Measurements from ENCODE around the gene MGAT4A. TPM values are rescaled to one million over a fixed set of nuclear protein-coding genes. Genes with fewer than 3 reads are reported as not detected.
"Not testable (repeated sequence)": the region's sequence is repeated elsewhere in the genome, so short reads cannot be mapped to it uniquely, and the experiment has no call there.

Gene MGAT4A
- polyA plus RNA-seq, 3 donors, result 31.8 to 33.7 (median 33.0) TPM

- no peak for DNase-seq (ENCODE audit: low read depth in 3 of 3, low spot score in 2 of 3)
These were observed 258 bp downstream of the MGAT4A start for GRCh38 chr2:98730707-98731040.

- DNase-seq (ENCODE audit: low read depth in 3 of 3, low spot score in 2 of 3), result no peak
These were observed 752 bp downstream of the MGAT4A start for GRCh38 chr2:98730053-98730706.

- DNase-seq (ENCODE audit: low read depth in 3 of 3, low spot score in 2 of 3), result no peak
These were observed 1.3 kb downstream of the MGAT4A start for GRCh38 chr2:98729652-98730051.

- not testable (repeated sequence) for DNase-seq (ENCODE audit: low read depth in 3 of 3, low spot score in 2 of 3)
These were observed 2.7 kb downstream of the MGAT4A start for GRCh38 chr2:98728088-98728718.

GRCh38 chr2:98727369-98728087 lies 3.4 kb downstream of the MGAT4A start:
- DNase-seq (ENCODE audit: low read depth in 3 of 3, low spot score in 2 of 3), result no peak

GRCh38 chr2:98726735-98727368 lies 4.1 kb downstream of the MGAT4A start:
- DNase-seq (ENCODE audit: low read depth in 3 of 3, low spot score in 2 of 3), result no peak

DNA sequence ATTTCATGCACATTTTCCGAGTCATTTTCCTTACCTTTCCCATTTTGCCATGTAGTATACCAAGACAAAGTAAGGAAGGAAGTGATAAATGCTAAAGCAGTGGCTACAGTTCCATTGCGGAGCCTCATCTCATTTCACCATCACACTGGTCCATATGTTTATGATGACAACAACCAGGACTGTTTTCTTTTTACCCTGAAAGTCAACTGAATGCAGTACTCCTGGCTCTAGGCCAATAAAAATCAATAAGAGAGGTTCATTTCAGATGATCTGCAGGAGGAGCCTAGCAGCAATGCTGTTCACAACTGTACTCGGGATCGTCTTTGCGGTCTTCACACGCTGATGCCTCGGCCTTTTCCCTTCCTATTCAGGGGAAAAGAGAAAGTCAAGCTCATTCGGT lies 4.7 kb downstream of the MGAT4A start:
- DNase-seq (ENCODE audit: low read depth in 3 of 3, low spot score in 2 of 3), result no peak

DNA sequence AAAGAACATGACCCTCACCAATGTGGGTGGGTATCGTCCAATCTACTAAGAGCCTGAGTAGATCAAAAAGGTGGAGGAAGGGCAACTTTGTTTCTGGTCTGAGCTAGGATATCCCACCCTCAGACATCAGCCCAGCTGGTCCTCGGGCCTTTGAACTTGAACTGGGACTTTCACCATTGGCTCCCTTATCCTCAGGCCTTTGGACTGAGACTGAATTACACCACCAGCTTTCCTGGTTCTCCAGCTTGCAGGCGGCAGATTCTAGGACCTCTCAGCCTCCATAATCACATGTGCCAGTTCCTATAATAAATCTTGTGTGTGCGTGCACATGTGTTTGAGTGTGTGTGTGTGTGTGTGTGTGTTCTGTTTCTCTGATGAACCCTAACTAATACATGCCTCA lies 10.6 kb downstream of the MGAT4A start:
- DNase-seq (ENCODE audit: low read depth in 3 of 3, low spot score in 2 of 3), result no peak

DNA sequence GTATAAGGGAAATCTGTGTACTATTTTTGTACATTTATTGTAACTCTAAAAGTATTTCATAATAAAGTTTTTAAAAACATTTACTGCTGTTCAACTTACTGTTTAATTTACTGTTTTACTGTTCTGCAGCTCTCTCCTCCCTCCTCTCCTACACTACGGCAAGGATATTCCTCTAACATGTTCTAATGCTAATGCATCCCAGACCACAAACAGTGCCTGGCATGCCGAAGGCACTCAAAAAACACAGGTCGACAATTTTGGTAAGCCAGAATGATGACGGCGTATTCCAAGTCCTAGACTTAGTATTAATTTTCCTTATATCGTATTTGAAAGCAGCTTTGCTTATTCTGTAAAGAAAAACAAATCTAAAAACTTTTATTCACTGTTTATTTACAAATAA lies 13.3 kb downstream of the MGAT4A start:
- DNase-seq (ENCODE audit: low read depth in 3 of 3, low spot score in 2 of 3), result no peak

- DNase-seq (ENCODE audit: low read depth in 3 of 3, low spot score in 2 of 3), result no peak
These were observed 14.1 kb downstream of the MGAT4A start for GRCh38 chr2:98716786-98717185.

DNA sequence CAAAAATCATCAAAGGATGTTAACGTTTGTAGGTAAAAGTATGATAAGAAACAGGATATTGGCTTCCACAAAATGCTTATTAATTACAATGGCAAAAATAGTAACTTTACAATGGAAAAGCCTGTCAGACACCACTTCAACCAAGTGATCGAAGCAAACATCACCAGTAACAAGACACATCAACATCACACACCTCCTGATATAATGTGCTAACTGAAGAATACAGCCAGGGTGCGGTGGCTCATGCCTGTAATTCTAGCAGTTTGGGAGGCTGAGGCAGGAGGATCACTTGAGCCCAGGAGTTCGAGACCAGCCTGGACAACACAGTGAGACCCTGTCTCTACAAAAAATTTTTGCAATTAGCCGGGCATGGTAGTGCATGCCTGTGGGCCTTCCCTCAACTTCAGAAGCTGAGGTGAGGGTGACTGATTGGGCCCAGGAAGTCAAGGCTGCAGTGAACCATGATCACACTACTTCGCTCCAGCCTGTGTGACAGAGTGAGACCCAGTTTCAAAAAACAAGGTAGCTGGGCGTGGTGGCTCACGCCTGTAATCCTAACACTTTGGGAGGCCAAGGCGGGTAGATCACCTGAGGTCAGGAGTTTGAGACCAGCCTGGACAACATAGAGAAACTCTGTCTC lies 15.0 kb downstream of the MGAT4A start:
- DNase-seq (ENCODE audit: low read depth in 3 of 3, low spot score in 2 of 3), result no peak

GRCh38 chr2:98713332-98714015 lies 17.5 kb downstream of the MGAT4A start:
- DNase-seq (ENCODE audit: low read depth in 3 of 3, low spot score in 2 of 3), result no peak

- no peak for DNase-seq (ENCODE audit: low read depth in 3 of 3, low spot score in 2 of 3)
These were observed 18.8 kb downstream of the MGAT4A start for GRCh38 chr2:98712145-98712544.

- no peak for DNase-seq (ENCODE audit: low read depth in 3 of 3, low spot score in 2 of 3)
These were observed 19.4 kb downstream of the MGAT4A start for GRCh38 chr2:98711506-98711905.

GRCh38 chr2:98710734-98711133 lies 20.2 kb downstream of the MGAT4A start:
- no peak for DNase-seq (ENCODE audit: low read depth in 3 of 3, low spot score in 2 of 3)

DNA sequence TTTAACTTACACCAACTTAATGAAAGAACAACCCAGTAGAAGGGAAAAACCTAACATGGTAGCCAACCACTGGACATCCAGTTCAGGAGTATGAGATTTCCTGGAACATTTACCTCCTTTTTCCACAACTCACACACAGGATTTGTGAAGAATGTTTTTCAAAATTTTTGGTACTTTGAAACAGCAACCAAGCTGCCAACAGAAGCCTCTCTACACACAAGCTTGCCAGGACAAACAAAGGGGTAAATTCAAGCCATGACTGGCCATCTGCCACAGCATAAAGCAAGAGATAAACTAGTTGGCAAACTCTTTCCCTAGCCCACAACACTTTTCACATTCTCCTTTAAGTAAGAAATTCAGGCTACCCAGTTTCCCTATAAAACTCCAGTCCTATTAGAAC lies 21.4 kb downstream of the MGAT4A start:
- DNase-seq (ENCODE audit: low read depth in 3 of 3, low spot score in 2 of 3), result no peak

DNA sequence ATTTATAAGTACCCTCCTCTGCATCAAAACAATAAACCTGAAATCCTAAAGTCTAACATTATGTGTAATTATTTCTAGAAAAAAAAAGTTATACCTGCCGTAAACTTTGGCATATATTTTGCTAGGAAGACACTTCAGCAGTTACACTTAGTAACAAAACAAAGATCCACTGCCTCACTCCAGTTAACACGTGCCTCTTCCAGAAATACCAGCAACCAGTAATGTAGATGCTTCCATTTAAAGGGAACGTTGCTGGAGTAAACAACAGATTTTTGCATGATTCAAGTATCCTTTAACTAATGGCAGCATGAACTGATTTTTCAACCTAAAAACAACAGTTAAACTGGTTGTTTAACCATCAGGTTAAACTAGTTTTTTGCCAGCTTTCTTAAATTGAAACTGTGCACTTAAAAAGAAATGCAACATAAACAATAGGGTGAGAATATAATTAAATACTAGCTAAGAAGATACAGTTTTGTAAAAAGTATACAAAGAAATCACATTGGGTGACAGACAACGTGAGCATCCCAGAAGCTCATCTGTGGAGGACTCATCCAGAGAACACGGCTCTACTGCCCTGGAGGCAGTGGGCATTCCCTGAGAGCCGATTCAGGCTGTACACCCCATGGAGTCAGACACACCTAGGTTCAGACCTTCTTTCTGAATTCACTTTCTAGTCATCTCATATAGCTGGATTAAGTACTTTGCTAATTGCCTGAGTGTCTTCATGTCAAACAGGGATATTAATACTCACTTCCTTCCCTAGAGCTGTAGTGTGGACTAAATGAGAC lies 22.3 kb downstream of the MGAT4A start:
- no peak for DNase-seq (ENCODE audit: low read depth in 3 of 3, low spot score in 2 of 3)

DNA sequence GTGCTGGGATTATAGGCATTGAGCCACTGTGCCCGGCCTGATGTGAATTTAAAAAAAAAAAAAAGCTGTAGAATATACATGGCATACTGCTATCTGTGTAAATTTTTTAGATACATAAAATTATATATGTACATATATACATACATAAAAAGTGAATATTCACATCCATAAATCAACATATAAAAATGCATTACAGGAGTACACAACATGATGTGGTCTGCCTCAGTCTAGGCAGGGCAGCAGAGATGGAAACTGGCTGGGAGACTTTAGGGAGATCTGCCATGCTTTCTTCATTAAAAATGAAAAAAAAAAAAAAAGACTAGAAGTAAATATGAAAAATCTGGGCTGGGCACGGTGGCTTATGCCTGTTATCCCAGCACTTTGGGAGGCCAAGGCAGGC lies 24.3 kb downstream of the MGAT4A start:
- no peak for DNase-seq (ENCODE audit: low read depth in 3 of 3, low spot score in 2 of 3)

DNA sequence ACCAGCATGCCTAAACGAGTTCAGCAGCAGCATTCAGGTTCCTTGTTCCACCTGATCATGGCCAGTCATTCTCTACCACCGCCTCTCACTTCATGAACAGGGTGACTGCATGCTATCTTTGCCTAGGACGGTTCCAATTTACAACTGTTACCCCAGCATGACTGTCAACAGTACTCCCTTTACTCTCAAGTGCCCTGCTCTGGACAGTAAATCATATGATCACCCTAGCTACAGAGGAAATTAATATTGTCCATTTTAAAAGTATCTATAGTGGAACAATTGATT lies 25.7 kb downstream of the MGAT4A start:
- no peak for DNase-seq (ENCODE audit: low read depth in 3 of 3, low spot score in 2 of 3)
